ENCODE measurements around the gene AREG.

- TF ChIP-seq CTCF (conservative IDR thresholded peaks at IDR 0.05): no peak
- no peak for TF ChIP-seq EZH2 (IDR thresholded peaks at IDR 0.05; ENCODE audit: low read depth)
These were observed 2.8 kb downstream of the AREG start for GRCh38 chr4:74447636-74448233.
